Mesendoderm (in vitro differentiated cells): ENCODE data around the gene CD38.
"Not testable (repeated sequence)": the region's sequence is repeated elsewhere in the genome, so short reads cannot be mapped to it uniquely, and the experiment has no call there.

Source experiments
- DNase-seq: peaks from one replicate; pipeline ENCODE4 v3.0.0; 2013
- H2AK5ac ChIP-seq: 2 replicates; pipeline ENCODE4 v1.6.1; 2013; ENCODE audit warnings: low read length, inconsistent platforms
- H2BK120ac ChIP-seq: 2 replicates; pipeline ENCODE4 v1.6.1; 2013; ENCODE audit warnings: low read depth, mild to moderate bottlenecking, low read length, moderate library complexity, mixed read lengths
- H2BK15ac ChIP-seq: replicated peaks from 2 replicates; pipeline ENCODE4 v1.6.1; 2013; ENCODE audit warnings: low read depth, mild to moderate bottlenecking, moderate library complexity
- H2BK5ac ChIP-seq: 2 replicates; pipeline ENCODE4 v1.6.1; 2013; ENCODE audit warnings: low read length, inconsistent platforms
- H3K18ac ChIP-seq: 2 replicates; pipeline ENCODE4 v1.6.1; 2013; ENCODE audit warnings: mild to moderate bottlenecking, low read length, mixed read lengths
- H3K23ac ChIP-seq: one replicate; pipeline ENCODE4 v1.6.1; 2013; ENCODE audit warnings: low read length
- H3K27ac ChIP-seq: 2 replicates; pipeline ENCODE4 v1.5.1; 2013; ENCODE audit warnings: low read depth, mild to moderate bottlenecking, inconsistent platforms, low read length, moderate library complexity
- H3K27me3 ChIP-seq: 2 replicates; pipeline ENCODE4 v1.6.1; 2013; ENCODE audit warnings: low read length, control low read depth, mild to moderate bottlenecking, inconsistent platforms; ENCODE audit not compliant: insufficient read depth, poor library complexity
- H3K36me3 ChIP-seq: 2 replicates; pipeline ENCODE4 v1.6.1; 2013; ENCODE audit warnings: low read length, inconsistent platforms; ENCODE audit not compliant: control insufficient read depth, insufficient read depth
- H3K4ac ChIP-seq: one replicate; pipeline ENCODE4 v1.6.1; 2013; ENCODE audit warnings: low read depth, mild to moderate bottlenecking, low read length, moderate library complexity
- H3K4me1 ChIP-seq: 2 replicates; pipeline ENCODE4 v1.6.1; 2013; ENCODE audit warnings: low read depth, low read length, inconsistent platforms; ENCODE audit not compliant: control insufficient read depth
- H3K4me2 ChIP-seq: 2 replicates; pipeline ENCODE4 v1.6.1; 2013; ENCODE audit warnings: low read length
- H3K4me3 ChIP-seq: 2 replicates; pipeline ENCODE4 v1.5.1; 2013; ENCODE audit warnings: mild to moderate bottlenecking, low read length
- H3K56ac ChIP-seq: one replicate; pipeline ENCODE4 v1.6.1; 2013; ENCODE audit warnings: low read length
- H3K79me1 ChIP-seq: 2 replicates; pipeline ENCODE4 v1.6.1; 2013; ENCODE audit warnings: low read length, inconsistent platforms
- H3K79me2 ChIP-seq: 2 replicates; pipeline ENCODE4 v1.6.1; 2013; ENCODE audit warnings: mild to moderate bottlenecking, low read length; ENCODE audit not compliant: control insufficient read depth, insufficient read depth
- H3K9ac ChIP-seq: 2 replicates; pipeline ENCODE4 v1.6.1; 2013; ENCODE audit warnings: low read length, inconsistent platforms
- H4K5ac ChIP-seq: one replicate; pipeline ENCODE4 v1.6.1; 2013; ENCODE audit warnings: low read length
- H4K8ac ChIP-seq: one replicate; pipeline ENCODE4 v1.6.1; 2013; ENCODE audit warnings: low read depth, mild to moderate bottlenecking, control low read depth, low read length, moderate library complexity
- WGBS: extraction: QIAGEN DNeasy Blood & Tissue Kit; methylation state at CpG from one replicate; pipeline ENCODE4 v1.1.7; 2013; ENCODE audit warnings: low lambda C conversion rate, missing lambda C conversion rate; ENCODE audit not compliant: insufficient coverage; ENCODE audit errors: extremely low coverage; 5-methylcytosine and 5-hydroxymethylcytosine counted together

CD38 gene

DNA sequence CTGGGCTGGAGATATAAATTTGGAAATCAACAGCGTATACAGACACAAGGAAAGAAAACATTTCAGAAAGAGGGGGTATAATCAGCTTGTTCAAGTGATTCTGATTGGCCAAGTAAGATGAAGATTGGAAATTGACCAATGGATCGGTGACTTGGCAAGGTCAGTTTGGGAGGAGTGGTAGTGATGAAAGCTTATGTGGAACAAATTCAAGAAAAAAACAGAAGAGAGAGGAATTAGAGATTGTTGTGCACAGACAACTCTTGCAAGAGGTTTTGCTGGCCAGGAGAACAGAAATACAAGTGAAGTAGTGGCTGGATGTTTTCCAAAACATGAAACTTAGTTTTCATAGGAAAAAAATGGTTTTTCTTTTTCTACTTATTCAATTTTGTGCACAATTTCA, 16.3 kb downstream of the CD38 start:
- Histone ChIP-seq H3K27me3 (no peaks in the 10 kb centered on the region), H2AK5ac (no peak overlapping the region), H3K23ac (no peak overlapping the region), H3K4me3 (no peak overlapping the region), H2BK5ac (no peak overlapping the region), H4K5ac (no peak overlapping the region), H4K8ac (no peak overlapping the region), H3K56ac (no peak overlapping the region), H3K18ac (no peak overlapping the region), H3K4me1 (no peaks in the 10 kb centered on the region), H2BK15ac (no peak overlapping the region), H3K9ac (no peak overlapping the region), H3K4ac (no peak overlapping the region), H3K4me2 (no peak overlapping the region), H3K79me2 (no peaks in the 10 kb centered on the region), H3K27ac (no peak overlapping the region), H3K36me3 (no peaks in the 10 kb centered on the region), H3K79me1 (no peaks in the 10 kb centered on the region), H2BK120ac (no peak overlapping the region)
- WGBS = no CpG with 5 or more reads among the region's 2 CpGs
- no peak for DNase-seq

DNA sequence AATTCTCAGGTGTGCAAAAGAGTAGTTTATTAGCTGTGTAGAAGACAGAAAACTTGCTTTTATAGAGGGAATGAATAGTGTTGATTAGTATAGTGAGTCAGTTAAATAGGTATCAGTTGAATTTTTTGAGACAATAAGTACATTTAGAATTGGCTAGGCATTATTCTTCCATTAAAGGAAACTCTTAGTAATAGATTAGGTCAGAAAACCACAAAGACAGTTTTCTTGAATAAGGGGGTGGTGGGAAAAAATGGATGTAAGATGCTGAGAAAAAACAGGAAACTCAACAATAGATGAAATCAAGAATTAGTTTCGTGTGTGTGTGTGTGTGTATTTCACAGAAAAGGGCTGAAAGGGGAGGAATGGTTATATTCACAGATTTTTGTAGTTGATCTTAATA, 16.8 kb downstream of the CD38 start:
- Histone ChIP-seq H4K8ac (no peak overlapping the region), H3K27me3 (no peaks in the 10 kb centered on the region), H2BK15ac (no peak overlapping the region), H3K79me1 (no peaks in the 10 kb centered on the region), H2BK120ac (no peak overlapping the region), H3K4ac (no peak overlapping the region), H3K4me3 (no peak overlapping the region), H3K56ac (no peak overlapping the region), H3K27ac (no peak overlapping the region), H3K9ac (no peak overlapping the region), H3K79me2 (no peaks in the 10 kb centered on the region), H3K4me2 (no peak overlapping the region), H3K4me1 (no peaks in the 10 kb centered on the region), H3K36me3 (no peaks in the 10 kb centered on the region), H4K5ac (no peak overlapping the region), H2BK5ac (no peak overlapping the region), H2AK5ac (no peak overlapping the region), H3K18ac (no peak overlapping the region), H3K23ac (no peak overlapping the region)
- WGBS = 100% methylated on average over 1 of the region's 1 CpG
- DNase-seq = no peak

DNA sequence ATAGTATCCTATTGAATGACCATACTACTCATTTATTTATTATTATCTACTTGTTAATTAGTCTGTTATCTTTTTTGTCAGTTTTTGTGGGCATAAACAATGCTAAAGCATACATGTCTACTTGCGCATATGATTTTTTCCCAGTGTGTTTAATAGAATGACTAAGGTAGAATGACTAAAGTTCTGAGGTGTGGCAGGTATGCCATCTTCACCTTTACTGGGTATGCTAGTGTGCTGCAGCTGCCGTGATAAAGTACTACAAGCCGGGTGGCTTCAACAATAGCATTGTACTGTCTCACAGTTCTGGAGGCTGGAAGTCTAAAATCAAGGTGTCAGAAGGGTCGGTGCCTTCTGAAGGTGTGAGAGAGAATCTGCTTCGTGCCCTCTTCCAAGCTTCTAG, 19.2 kb downstream of the CD38 start:
- H3K56ac ChIP-seq = no peak overlapping the region
- no peaks in the 10 kb centered on the region for H3K79me2 ChIP-seq
- WGBS = no CpG with 5 or more reads among the region's 5 CpGs
- H3K27me3 ChIP-seq = no peaks in the 10 kb centered on the region
- H3K4me3 ChIP-seq = no peak overlapping the region
- no peak overlapping the region for H2BK5ac ChIP-seq
- no peak overlapping the region for H3K4me2 ChIP-seq
- H4K5ac ChIP-seq = no peak overlapping the region
- H4K8ac ChIP-seq = no peak overlapping the region
- no peak overlapping the region for H3K9ac ChIP-seq
- H3K18ac ChIP-seq = no peak overlapping the region
- no peak overlapping the region for H3K23ac ChIP-seq
- DNase-seq = no peak
- H2AK5ac ChIP-seq = no peak overlapping the region
- H2BK15ac ChIP-seq = no peak overlapping the region
- no peaks in the 10 kb centered on the region for H3K4me1 ChIP-seq
- no peak overlapping the region for H3K4ac ChIP-seq
- H2BK120ac ChIP-seq = no peak overlapping the region
- H3K36me3 ChIP-seq = no peaks in the 10 kb centered on the region
- H3K27ac ChIP-seq = no peak overlapping the region
- H3K79me1 ChIP-seq = no peaks in the 10 kb centered on the region

DNA sequence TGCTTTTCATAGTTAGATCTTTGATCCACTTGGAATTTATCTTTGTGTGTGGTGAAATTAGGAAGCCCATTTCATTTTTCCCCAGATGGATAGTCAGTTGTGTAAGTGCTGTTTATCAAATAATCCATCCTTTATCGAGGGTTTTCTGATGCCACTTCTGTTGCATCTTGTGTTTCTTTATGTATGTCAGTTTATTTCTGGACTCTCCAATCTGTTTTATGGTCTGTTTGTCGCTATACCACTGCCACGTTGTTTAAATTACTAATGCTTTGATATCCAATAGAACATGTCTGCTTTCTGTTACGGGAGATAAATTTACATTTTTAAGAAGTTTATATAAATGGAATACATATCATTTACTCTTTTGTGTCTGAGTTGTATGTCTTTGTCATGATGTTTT, 21.0 kb downstream of the CD38 start:
- no peaks in the 10 kb centered on the region for H3K79me1 ChIP-seq
- H3K4ac ChIP-seq = no peak overlapping the region
- H3K4me2 ChIP-seq = no peak overlapping the region
- H3K18ac ChIP-seq = no peak overlapping the region
- no peak overlapping the region for H4K8ac ChIP-seq
- H3K27ac ChIP-seq = no peak overlapping the region
- H3K4me3 ChIP-seq = no peak overlapping the region
- no peak overlapping the region for H2BK120ac ChIP-seq
- no peak for DNase-seq
- H3K4me1 ChIP-seq = no peaks in the 10 kb centered on the region
- no peaks in the 10 kb centered on the region for H3K27me3 ChIP-seq
- H3K79me2 ChIP-seq = no peaks in the 10 kb centered on the region
- H4K5ac ChIP-seq = no peak overlapping the region
- H3K36me3 ChIP-seq = no peaks in the 10 kb centered on the region
- H2AK5ac ChIP-seq = no peak overlapping the region
- H3K56ac ChIP-seq = no peak overlapping the region
- no peak overlapping the region for H3K9ac ChIP-seq
- no peak overlapping the region for H3K23ac ChIP-seq
- WGBS = no CpG with 5 or more reads among the region's 4 CpGs
- no peak overlapping the region for H2BK15ac ChIP-seq
- H2BK5ac ChIP-seq = no peak overlapping the region

DNA sequence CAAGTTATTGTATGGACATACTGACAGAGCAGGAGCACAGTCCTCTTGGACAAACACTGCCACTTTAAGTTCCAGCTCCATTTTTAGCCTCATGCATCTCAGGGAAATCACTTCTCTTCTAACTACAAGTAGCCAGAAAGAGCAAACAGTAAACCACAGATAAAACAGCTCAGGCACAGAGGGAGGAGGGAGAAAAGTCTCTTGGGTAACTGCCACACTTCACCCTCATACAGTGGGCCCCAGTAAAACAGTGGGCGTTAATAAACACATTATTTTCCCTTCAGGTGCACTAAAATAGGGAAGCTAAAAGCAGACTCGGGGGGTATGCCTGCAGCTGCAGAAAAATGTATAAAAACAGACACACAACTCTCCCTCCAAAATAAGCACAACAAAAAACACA, 21.6 kb downstream of the CD38 start:
- Histone ChIP-seq H3K4ac (no peak overlapping the region), H3K27ac (no peak overlapping the region), H2BK15ac (no peak overlapping the region), H3K79me2 (no peaks in the 10 kb centered on the region), H2BK5ac (no peak overlapping the region), H3K18ac (no peak overlapping the region), H2AK5ac (no peak overlapping the region), H3K4me2 (no peak overlapping the region), H3K23ac (no peak overlapping the region), H2BK120ac (no peak overlapping the region), H4K5ac (no peak overlapping the region), H4K8ac (no peak overlapping the region), H3K9ac (no peak overlapping the region), H3K4me1 (no peaks in the 10 kb centered on the region), H3K36me3 (no peaks in the 10 kb centered on the region), H3K79me1 (no peaks in the 10 kb centered on the region), H3K4me3 (no peak overlapping the region), H3K56ac (no peak overlapping the region), H3K27me3 (no peaks in the 10 kb centered on the region)
- no peak for DNase-seq
- no CpG with 5 or more reads among the region's 2 CpGs for WGBS

DNA sequence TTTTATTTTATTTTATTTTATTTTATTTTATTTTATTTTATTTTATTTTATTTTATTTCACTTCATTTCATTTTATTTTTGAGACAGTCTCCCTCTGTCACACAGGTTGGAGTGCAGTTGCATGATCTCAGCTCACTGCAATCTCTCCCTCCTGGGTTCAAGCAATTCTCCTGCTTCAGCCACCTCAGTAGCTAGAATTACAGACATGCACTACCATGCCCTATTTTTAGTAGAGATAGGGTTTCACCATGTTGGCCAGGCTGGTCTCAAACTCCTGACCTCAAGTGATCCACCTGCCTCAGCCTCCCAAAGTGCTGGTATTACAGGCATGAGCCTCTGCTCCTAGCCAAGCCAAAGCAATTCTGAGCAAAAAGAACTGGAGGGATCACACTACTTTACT, 24.4 kb downstream of the CD38 start:
- not testable (repeated sequence) for H3K4ac ChIP-seq, H3K36me3 ChIP-seq, H3K4me1 ChIP-seq, DNase-seq, H2BK15ac ChIP-seq, H3K79me2 ChIP-seq, H2BK5ac ChIP-seq, H4K5ac ChIP-seq, H3K56ac ChIP-seq, H3K27ac ChIP-seq, H3K4me3 ChIP-seq, H3K18ac ChIP-seq, H2AK5ac ChIP-seq, H3K23ac ChIP-seq, H3K27me3 ChIP-seq, H2BK120ac ChIP-seq, H3K9ac ChIP-seq, H4K8ac ChIP-seq, H3K79me1 ChIP-seq, H3K4me2 ChIP-seq
